ENCODE measurements around the gene SCAMP4.

The SCAMP4 gene

DNA sequence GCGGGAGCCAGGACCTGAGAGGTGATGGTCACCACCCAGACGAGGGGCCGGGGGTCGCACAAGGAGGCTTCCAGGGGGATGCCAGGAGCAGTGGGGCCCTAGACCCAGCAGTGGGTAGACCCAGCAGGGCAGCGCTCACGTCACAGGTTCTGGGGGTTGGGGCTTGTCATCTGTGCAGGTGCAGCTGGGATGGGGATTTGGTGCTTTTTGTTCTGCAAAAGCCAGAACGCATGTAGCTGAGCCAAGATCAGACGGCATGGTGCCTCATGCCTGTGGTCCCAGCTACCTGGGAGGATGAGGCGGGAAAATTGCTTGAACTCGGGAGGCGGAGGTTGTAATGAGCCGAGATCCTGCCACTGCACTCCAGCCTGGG, 50.9 kb downstream of the SCAMP4 start:
- no peak for TF ChIP-seq JUND (IDR thresholded peaks at IDR 0.05; ENCODE audit: low read depth)
- DNase-seq (ENCODE audit: low read depth in 1 of 2, low spot score in 1 of 2), result no peak
- in situ Hi-C loops (cut with HindIII; ENCODE audit: low pct_unique_long_range_greater_than_20kb, low sequenced_read_pairs), result no loop called here

DNA sequence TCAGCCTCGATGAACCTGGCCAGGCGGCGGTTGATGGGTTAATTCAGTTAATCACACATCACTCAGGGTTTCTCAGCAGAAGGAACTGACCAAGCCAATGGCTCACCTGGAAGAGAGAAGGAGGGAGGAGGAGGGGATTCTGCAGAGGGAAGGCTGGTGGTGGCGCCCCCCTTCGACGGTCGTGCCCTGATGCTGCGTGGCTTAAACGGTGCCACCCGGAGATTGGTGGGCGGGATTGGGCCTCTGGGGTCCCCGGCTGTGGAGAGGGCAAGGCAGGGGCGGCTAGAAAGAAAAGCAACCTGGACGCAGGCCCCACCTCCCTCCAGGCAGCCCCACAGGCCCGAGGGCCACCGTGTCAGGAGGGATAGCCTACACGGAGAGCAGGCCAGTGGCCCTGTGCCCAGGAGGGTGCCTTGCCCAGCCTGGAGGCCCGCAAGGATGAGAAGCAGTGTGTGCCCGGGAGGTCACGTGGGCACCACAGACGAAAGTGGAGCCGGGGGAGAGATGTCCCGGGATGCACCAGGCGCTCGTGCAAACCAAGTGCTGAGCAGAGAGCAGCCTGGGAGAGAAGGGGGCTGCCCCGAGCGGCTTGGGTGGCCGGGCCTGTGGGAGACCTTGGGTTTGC, 51.8 kb downstream of the SCAMP4 start:
- in situ Hi-C loops (cut with HindIII; ENCODE audit: low pct_unique_long_range_greater_than_20kb, low sequenced_read_pairs), result no loop called here
- TF ChIP-seq JUND (IDR thresholded peaks at IDR 0.05; ENCODE audit: low read depth), result no peak
- no peak for DNase-seq (ENCODE audit: low read depth in 1 of 2, low spot score in 1 of 2)

DNA sequence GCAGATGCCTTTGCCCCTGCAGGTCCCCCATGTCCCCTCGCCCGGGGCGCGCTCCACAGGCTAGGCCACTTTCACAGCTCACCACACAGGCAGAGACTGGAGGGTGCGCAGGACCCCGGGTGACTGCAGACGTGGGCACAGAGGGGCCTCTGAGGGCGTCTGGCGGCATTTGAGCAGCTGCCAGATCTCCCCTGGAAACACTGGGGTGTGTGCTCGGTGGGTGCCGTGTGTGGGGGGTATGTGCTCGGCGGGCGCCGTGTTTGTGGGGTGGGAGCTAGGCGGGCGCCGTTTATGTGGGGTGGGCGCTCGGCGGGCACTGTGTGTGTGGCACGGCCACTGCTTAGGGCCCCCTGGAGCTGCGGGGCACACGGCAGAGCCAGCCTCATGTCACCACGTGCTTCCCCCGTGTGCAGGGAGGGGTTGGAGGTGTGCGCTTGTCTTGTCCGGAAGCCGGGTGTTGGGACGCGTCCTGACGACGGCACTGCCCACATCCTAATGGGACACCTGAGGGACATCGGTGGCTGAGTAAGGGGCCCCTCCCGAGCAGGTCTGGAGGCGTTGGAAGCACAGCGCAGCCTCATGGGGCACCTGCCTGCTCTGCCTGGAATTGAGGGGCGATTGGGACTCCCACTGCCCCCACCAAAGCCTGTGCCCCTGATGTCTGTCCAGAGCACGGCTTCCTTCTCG, 52.5 kb downstream of the SCAMP4 start:
- no peak for DNase-seq (ENCODE audit: low read depth in 1 of 2, low spot score in 1 of 2)
- no peak for TF ChIP-seq JUND (IDR thresholded peaks at IDR 0.05; ENCODE audit: low read depth)
- in situ Hi-C loops (cut with HindIII; ENCODE audit: low pct_unique_long_range_greater_than_20kb, low sequenced_read_pairs), result no loop called here

DNA sequence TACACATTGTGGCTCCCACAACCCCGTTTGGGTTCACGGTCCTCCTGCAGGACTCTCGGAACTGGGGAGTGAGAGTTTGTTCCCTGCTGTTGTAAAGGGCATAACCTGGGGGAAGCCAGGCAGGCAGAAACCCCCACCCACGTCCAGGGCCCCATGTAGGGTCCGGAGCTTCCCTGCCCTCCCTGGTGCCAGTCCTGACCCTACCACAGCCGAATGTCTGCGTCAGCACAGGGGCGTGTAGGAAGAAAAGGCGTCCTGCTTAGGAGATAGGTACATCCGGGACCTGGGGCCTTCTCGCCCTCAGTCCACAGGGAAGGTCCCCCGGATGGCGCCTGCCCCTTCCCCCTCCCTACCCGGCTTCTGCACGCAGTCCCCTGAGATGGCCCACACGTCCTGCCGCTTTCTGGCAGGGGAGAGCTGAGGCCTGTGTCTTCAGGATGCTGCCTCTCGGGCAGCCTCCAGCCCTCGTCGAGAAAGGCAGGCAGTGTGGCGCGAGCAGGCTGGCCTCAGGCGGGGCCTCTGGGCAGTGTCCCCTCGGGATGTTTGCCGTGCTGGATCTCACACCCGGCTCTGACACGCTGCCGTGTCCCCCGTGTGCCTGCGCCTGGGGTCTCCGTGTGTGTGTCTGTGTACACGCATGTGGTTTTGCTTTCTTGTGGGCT, 54.9 kb downstream of the SCAMP4 start:
- DNase-seq (ENCODE audit: low read depth in 1 of 2, low spot score in 1 of 2), result no peak
- TF ChIP-seq JUND (IDR thresholded peaks at IDR 0.05; ENCODE audit: low read depth), result no peak
- in situ Hi-C loops (cut with HindIII; ENCODE audit: low pct_unique_long_range_greater_than_20kb, low sequenced_read_pairs), result no loop called here

DNA sequence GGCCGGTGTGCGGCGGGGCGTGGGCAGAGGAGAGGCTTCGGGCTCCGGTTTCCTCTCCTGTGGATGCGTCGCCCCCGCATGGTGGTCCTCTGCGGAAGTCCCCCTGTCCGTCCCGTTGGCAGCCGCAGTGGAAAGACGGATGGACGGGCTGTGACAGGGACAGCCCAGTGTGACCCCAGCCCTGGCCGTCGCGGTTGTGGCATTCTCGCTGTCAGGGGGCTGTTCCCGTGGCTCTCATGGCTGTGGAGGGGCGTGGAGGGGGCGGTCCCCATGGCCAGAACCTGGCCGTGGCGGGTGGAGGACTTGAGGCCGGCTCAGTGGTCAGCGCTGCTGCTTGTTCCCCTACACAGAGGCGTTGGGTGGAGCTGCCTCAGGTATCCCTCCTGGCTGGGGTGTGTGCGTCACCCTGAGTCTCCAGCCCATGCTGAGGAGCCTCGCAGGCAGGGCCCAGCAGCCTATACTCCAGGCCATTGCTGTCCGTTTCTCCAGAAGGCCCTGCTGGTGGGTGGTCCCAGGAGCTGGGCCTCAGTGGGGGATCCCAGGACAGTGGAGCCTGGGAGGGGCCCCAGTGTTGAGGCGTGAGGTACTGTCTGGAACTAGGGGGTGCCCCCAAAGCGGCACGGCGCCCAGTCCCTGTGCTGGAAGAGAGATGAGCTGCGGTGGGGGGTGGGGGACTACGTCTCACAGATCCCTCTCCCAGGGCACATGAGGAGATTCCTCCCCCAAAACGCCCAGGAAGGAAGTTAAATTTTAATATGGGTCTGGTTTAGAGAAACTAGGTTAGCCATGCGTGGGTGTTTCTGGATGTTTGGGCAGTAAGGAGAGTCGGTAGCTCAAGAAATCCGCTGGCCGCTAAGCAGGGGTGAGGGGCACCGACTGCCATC, 56.0 kb downstream of the SCAMP4 start:
- no peak for TF ChIP-seq JUND (IDR thresholded peaks at IDR 0.05; ENCODE audit: low read depth)
- DNase-seq (ENCODE audit: low read depth in 1 of 2, low spot score in 1 of 2), result no peak
- in situ Hi-C loops (cut with HindIII; ENCODE audit: low pct_unique_long_range_greater_than_20kb, low sequenced_read_pairs), result no loop called here

DNA sequence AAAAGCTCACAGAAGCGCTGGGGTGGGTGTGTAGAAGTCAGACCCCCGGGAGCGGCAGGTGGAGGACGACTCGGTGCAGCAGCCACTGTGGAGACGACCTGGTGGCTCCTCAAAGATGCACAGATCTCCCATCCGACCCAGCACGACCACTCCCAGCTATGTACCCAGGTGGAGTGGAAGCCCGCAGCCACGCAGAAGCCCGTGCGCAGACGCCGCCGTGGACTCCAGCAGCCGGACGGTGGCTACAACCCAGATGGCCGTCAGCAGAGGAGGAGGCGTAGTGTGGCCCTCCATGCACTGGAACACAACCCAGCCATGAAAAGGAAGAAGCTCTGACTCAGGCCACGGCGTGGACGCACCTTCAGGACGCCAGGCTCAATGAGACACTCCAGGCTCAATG, 57.5 kb downstream of the SCAMP4 start:
- in situ Hi-C loops (cut with HindIII; ENCODE audit: low pct_unique_long_range_greater_than_20kb, low sequenced_read_pairs), result no loop called here
- DNase-seq (ENCODE audit: low read depth in 1 of 2, low spot score in 1 of 2), result no peak
- no peak for TF ChIP-seq JUND (IDR thresholded peaks at IDR 0.05; ENCODE audit: low read depth)

DNA sequence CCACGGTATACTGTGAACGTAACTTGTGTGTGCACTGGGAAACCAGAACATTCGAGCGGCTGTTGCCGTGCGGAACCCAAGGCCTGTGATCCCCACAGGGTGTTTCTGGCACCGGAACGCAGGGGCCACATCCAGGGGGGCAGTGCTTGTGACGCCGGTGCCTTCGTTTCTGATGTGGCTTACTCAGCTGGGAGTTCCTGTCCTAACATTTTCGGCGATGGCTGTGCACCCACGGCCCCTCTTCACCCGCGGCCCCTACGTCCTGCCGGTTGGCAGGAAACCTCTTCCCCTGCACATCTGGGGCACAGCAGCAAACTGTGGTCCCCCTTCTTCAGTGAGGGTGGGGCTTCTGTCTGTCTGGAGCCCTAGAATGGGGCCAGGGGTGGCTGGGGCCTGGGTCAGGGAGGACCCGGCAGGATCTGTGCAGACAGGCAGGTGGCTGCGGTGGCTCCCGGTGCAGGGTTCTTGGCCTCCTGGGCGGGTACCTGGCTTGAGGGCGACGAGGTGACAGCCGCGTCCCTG, 61.9 kb downstream of the SCAMP4 start:
- no peak for TF ChIP-seq JUND (IDR thresholded peaks at IDR 0.05; ENCODE audit: low read depth)
- DNase-seq (ENCODE audit: low read depth in 1 of 2, low spot score in 1 of 2), result no peak
- in situ Hi-C loops (cut with HindIII; ENCODE audit: low pct_unique_long_range_greater_than_20kb, low sequenced_read_pairs), result no loop called here

DNA sequence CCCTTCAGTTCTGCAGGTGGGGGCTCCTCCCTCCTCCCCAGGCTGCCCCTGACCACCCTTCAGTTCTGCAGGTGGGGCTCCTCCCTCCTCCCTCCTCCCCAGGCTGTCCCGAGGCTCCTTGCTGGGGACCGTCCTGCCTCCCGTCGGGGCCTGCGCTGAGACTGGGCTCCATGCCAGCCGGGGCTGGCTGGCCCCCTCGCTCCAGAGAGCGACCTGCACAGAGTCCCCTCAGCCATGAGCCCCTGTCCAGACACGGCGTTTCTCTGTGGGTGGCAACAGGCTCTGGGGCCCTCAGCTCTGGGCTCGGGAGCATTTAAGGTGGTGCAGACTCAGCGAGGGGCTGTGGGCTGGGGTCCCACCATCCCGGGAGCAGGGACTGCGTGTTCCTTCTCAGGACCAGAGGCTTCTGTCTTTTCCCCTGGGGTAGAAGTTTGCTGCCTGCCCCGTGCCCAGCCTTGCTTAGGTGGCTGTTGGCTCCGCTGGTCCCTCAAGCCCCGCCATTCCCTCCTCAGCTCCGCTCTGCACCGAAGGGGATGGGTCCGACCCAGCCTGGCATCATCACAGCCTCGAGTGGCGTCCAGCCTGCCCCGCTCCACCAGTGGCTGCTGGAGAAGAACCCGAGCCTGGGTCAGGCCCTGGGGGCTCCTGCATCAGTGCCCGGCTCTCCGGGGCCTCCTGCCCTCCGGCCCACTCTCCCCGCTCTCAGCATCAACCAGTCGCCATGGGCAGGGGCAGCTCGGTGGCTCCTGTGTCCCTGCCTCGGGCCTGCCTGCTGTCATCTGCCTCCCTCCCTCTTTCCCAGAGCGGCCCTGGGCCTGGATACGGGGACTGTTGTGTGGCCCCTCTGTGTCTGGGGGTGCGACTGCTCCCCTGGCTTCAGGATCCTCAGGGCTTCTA, 63.3 kb downstream of the SCAMP4 start:
- DNase-seq (ENCODE audit: low read depth in 1 of 2, low spot score in 1 of 2), result no peak
- in situ Hi-C loops (cut with HindIII; ENCODE audit: low pct_unique_long_range_greater_than_20kb, low sequenced_read_pairs), result no loop called here
- no peak for TF ChIP-seq JUND (IDR thresholded peaks at IDR 0.05; ENCODE audit: low read depth)

DNA sequence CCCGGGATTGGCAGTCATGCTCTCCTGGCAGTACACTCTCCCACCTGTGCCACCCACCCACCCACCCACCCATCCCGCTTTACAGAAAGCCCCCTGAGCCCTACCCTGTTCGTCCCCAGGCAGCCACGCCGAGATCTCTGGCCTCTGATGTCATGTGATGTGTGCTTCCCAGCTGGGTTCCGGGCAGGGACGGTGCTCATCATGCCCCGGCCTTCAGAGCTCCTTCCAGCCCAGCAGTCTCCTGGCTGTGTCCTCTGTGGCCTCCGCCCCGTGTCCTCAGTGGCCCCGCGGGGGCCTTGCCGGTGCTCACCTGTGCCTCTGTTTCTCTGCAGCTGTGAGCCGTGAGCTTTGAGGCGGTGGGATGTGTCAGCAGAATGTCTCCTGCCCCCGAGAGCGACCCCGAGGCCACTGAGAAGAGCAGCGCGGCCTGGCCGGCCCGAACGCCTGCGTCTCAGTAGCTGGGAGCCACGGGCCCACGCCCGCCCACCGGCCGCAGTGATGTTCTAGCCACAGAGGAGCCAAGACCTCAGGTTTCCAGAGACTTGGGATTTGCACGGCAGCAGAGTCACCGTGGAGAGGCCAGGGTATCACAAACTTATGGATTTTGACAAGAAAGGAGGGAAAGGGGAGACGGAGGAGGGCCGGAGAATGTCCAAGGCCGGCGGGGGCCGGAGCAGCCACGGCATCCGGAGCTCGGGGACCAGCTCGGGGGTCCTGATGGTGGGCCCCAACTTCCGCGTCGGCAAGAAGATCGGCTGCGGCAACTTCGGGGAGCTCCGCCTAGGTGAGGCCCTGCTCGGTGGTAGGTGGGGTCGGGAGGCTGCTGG, 64.2 kb downstream of the SCAMP4 start:
- no peak for TF ChIP-seq JUND (IDR thresholded peaks at IDR 0.05; ENCODE audit: low read depth)
- in situ Hi-C loops (cut with HindIII; ENCODE audit: low pct_unique_long_range_greater_than_20kb, low sequenced_read_pairs), result no loop called here
- DNase-seq (ENCODE audit: low read depth in 1 of 2, low spot score in 1 of 2), result no peak

DNA sequence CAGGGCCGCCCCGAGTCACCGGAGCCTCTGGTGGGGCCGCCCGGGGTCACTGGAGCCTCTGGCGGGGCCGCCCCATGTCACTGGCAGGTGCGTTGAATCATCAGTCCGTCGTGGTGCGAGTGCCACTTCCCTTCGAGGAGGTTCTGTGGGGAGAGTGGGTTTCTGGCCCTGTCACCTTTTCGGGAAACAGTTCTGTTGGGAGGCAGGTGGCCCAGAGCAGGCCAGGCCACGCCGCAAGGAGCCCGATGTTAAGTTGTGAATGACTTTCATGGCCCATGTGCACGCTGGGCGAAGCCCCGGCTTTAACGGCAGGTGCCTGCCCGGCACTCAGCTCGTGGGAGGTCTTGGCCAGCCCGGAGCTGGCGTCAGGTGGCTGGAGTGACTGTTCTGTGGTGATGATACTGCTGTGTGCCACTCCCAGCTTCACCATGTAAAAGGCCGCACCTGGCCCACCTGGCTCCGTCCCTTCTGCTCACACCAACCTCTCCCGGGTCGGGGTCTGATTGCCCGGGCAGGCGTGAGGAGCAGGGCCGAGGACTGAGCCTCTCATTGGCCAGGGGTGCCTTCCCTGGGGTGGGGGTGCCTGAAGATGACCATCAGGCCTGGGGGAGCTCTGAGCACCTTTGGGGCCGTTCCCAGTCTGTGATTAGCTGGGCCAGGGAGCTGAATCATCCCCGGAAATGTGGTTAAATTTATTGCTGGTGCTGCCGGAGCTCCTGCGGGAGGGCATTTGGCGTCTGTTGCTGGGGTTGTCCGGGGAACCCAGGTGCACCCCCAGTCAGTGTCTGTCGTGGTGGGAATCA, 65.0 kb downstream of the SCAMP4 start:
- no peak for DNase-seq (ENCODE audit: low read depth in 1 of 2, low spot score in 1 of 2)
- in situ Hi-C loops (cut with HindIII; ENCODE audit: low pct_unique_long_range_greater_than_20kb, low sequenced_read_pairs), result no loop called here
- TF ChIP-seq JUND (IDR thresholded peaks at IDR 0.05; ENCODE audit: low read depth), result no peak

Measured in T47D (cell line).